T-cell (primary cell): ENCODE measurements around the gene POC1B. TPM values are rescaled to one million over a fixed set of nuclear protein-coding genes. Genes with fewer than 3 reads are reported as not detected.

ENCODE experiments used
- ATAC-seq, 4 experiments: fragments of 200-7000 bp in 3 of 4; fragments of 150-1000 bp in 1 of 4; cut with Tn5 transposase; replicated peaks in 1 of 4; 1 replicate in 3 of 4; 2 replicates in 1 of 4; pipeline ENCODE4 v1.10.0; 2021; ENCODE audit warnings: moderate library complexity in 3 of 4, mild to moderate bottlenecking in 2 of 4, moderate number of reproducible peaks in 1 of 4
- CTCF ChIA-PET, 2 donors: fragments of 300-600 bp; sonication (Branson Sonifier 250); formaldehyde crosslinking; loops; one replicate each; lab custom pipeline; 2022; ENCODE audit warnings: antibody characterized with exemption in 2 of 2; lab: Charles Lee
- POLR2A ChIA-PET, 2 donors: fragments of 300-600 bp; sonication (Branson Sonifier 250); formaldehyde crosslinking; loops; one replicate each; lab custom pipeline; 2022; ENCODE audit warnings: antibody characterized with exemption in 2 of 2; lab: Charles Lee
- DNase-seq, 35 experiments: peaks; one replicate each; pipeline versions ENCODE4 v3.0.0 to v3.0.0-alpha.2; 2013 to 2023
- H3K27ac ChIP-seq: one replicate; pipeline ENCODE4 v1.5.1; 2013; ENCODE audit warnings: low read length
- H3K27me3 ChIP-seq, 2 experiments: replicated peaks in 1 of 2; 1 replicate in 1 of 2; 2 replicates in 1 of 2; pipeline versions ENCODE4 v1.6.1 to v1.7.0; 2013; ENCODE audit warnings: low read length in 1 of 2, mixed read lengths in 1 of 2; ENCODE audit not compliant: control insufficient read depth in 2 of 2, insufficient read depth in 2 of 2; ENCODE audit errors: extremely low read depth in 1 of 2
- H3K36me3 ChIP-seq, 2 donors: 1 replicate in 1 of 2; 2 replicates in 1 of 2; pipeline versions ENCODE4 v1.6.1 to v1.7.0; 2013; ENCODE audit warnings: low read length in 1 of 2; ENCODE audit not compliant: control insufficient read depth in 2 of 2, insufficient read depth in 1 of 2; ENCODE audit errors: extremely low read depth in 1 of 2
- H3K4me1 ChIP-seq, 2 experiments: 1 replicate in 1 of 2; 2 replicates in 1 of 2; pipeline versions ENCODE4 v1.6.1 to v1.7.0; 2013; ENCODE audit warnings: low read length in 2 of 2, mixed read lengths in 1 of 2; ENCODE audit not compliant: insufficient read depth in 2 of 2, control insufficient read depth in 1 of 2; ENCODE audit errors: extremely low read depth in 1 of 2
- H3K4me3 ChIP-seq, 2 donors: 1 replicate in 1 of 2; 2 replicates in 1 of 2; pipeline versions ENCODE4 v1.5.1 to v1.7.0; 2013; ENCODE audit warnings: mild to moderate bottlenecking in 2 of 2, low read length in 1 of 2, moderate library complexity in 1 of 2; ENCODE audit not compliant: control insufficient read depth in 1 of 2; ENCODE audit errors: extremely low read depth in 1 of 2
- H3K9me3 ChIP-seq: 2 replicates; pipeline ENCODE4 v1.7.0; 2013
- H3K27ac Mint-ChIP-seq, 2 donors: one replicate each; pipeline ENCODE4 v1.8.0; 2020 to 2021; ENCODE audit warnings: mild to moderate bottlenecking in 2 of 2, mixed read lengths in 2 of 2
- H3K27me3 Mint-ChIP-seq, 2 donors: one replicate each; pipeline ENCODE4 v1.8.0; 2021 to 2022; ENCODE audit warnings: mixed read lengths in 2 of 2
- H3K36me3 Mint-ChIP-seq: one replicate; pipeline ENCODE4 v1.8.0; 2021; ENCODE audit warnings: mixed read lengths
- H3K4me1 Mint-ChIP-seq, 3 donors: one replicate each; pipeline ENCODE4 v1.8.0; 2020 to 2022; ENCODE audit warnings: mixed read lengths in 3 of 3, mild to moderate bottlenecking in 1 of 3
- H3K4me3 Mint-ChIP-seq, 3 donors: one replicate each; pipeline ENCODE4 v1.8.0; 2020 to 2022; ENCODE audit warnings: mild to moderate bottlenecking in 3 of 3, mixed read lengths in 3 of 3, moderate library complexity in 3 of 3
- H3K9me3 Mint-ChIP-seq, 3 donors: one replicate each; pipeline ENCODE4 v1.8.0; 2020 to 2022; ENCODE audit warnings: mixed read lengths in 3 of 3
- WGBS: methylation state at CpG from one replicate; pipeline ENCODE4 v1.1.5; 2013; ENCODE audit warnings: missing lambda C conversion rate; ENCODE audit not compliant: insufficient coverage; 5-methylcytosine and 5-hydroxymethylcytosine counted together
- total RNA-seq, 35 experiments: library from RNA in 6 of 35; stranded (reverse) in 6 of 35; fragments of 120-200 nt in 1 of 35; gene quantifications; one replicate each; pipeline versions ENCODE4 v1.2.1 to v1.2.4 and lab custom pipeline; 2013 to 2026

POC1B gene
- total RNA-seq, 5 donors from 2014 or later (not counting 1 experiment from before 2014, with no cell fraction given): 17.2 to 25.5 (median 18.9) TPM

DNA sequence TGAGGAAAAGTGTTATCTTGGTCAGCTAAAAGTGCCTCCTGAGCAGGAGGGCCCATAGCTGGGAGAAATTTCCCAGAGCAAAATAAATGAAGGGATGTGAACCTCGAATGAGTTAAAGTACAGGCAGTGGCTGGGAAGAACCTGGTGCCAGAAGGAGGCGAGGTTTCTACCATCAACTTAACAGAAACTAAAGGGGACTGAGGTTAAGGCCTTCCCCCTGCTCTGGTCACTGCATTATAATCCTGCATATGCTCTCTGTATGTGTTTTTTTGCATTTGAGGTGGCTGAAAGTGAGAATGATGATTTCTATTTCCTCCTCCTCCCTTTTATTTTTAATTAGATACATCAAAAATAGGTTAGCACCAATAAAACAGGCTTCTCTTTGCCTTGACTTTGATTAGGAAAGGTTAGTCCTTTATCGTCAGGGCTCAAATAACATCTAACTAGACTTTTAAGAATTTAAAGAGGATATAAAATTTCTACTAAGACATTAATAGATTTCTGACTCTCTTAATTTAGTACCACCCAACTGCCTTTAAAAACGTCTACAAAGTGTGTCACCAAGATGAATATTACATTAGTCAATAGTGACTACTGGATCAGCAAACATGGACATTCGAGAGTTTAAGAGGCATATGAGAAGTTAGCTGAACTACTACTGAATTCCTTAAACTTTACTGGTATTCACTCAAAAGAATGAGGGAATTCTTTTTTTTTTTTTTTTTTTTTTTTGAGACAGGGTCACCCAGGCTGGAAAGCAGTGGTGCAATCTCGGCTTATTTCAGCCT, 50.5 kb downstream of the POC1B start:
- H3K27ac Mint-ChIP-seq: peak overlapping the region; percentile 71 to 80
- no peak overlapping the region for H3K27ac ChIP-seq
- CTCF ChIA-PET: interaction anchor here in 1 of 2 donors (0.9 kb wide), 1 partner anchor 458 kb away, joined by 4 read pairs; no protein-coding TSS in a partner anchor

DNA sequence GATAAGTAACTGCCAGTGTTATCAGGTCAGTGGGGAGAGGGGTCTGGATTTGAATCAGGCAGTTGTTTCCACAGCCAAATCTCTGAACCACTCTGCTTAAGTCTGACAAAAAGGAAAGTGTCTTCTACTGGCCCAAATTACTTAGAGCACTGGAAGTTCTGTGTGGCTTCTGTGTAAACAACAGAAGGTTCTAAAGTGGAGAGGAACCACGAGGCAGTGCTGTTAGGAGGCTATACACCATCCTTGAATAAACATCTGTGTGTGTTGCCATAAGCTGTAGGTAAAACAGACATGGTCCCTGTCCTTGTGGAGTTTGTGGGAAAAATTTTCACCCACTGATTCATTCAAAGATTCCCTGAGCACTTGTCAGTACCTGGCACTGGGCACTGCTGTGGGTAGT, 51.2 kb downstream of the POC1B start:
- no CpG with 5 or more reads among the region's 1 CpG for WGBS
- no peak overlapping the region for H3K27ac ChIP-seq
- no peak for ATAC-seq

More for the DNA sequence above, 50.5 kb downstream of the POC1B start:
- POLR2A ChIA-PET: no interaction called here
- H3K36me3 Mint-ChIP-seq: no peaks in the 10 kb centered on the region
- Histone ChIP-seq H3K36me3 (peaks cover 0 to 2% of the 10 kb centered on the region in 2 donors), H3K27me3 (no peaks in the 10 kb centered on the region), H3K9me3 (no peaks in the 10 kb centered on the region), H3K4me1 (peaks cover 0 to 12% of the 10 kb centered on the region in 2 experiments), H3K4me3 (no peak overlapping the region)
- no peak for ATAC-seq
- H3K27me3 Mint-ChIP-seq: no peaks in the 10 kb centered on the region
- no peak for DNase-seq
- H3K9me3 Mint-ChIP-seq: no peaks in the 10 kb centered on the region
- H3K4me1 Mint-ChIP-seq: peaks cover 6 to 48% (median 35%) of the 10 kb centered on the region in 3 donors
- WGBS: no CpG with 5 or more reads among the region's 6 CpGs
- H3K4me3 Mint-ChIP-seq: no peak overlapping the region

DNA sequence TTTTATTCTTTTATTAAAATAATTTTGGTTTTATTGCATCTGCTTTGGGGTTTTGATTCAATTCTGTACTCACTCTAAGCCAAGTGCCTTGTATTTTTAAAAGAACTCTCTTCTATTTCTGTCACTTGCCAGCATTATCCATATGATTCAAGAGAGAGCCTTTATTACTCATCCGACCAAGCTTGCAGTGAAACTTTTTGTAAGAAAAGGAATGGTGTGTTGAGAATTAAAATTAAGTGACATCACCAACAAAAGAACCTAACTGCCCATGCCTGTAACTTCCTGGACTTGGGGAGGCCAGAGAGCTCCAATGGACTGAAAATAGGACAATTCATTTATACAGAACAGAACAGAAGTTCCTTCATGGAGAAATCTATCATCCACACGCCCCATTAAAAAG, 53.3 kb downstream of the POC1B start:
- Mint-ChIP-seq H3K4me3 (no peak overlapping the region), H3K4me1 (peaks cover 29 to 63% (median 55%) of the 10 kb centered on the region in 3 donors), H3K9me3 (no peaks in the 10 kb centered on the region), H3K27me3 (no peaks in the 10 kb centered on the region), H3K36me3 (no peaks in the 10 kb centered on the region), H3K27ac (no peak overlapping the region)
- WGBS: no CpG with 5 or more reads among the region's 2 CpGs
- H3K36me3 ChIP-seq: peaks cover 0 to 2% of the 10 kb centered on the region in 2 donors
- DNase-seq: no peak
- H3K9me3 ChIP-seq: no peaks in the 10 kb centered on the region
- POLR2A ChIA-PET: interaction anchor here in 1 of 2 donors (0.6 kb wide), 1 partner anchor 265 kb away, joined by 3 read pairs; no protein-coding TSS in a partner anchor
- no peak for ATAC-seq
- H3K4me3 ChIP-seq: no peak overlapping the region
- H3K27ac ChIP-seq: no peak overlapping the region
- H3K4me1 ChIP-seq: peaks cover 17 to 21% of the 10 kb centered on the region in 2 experiments
- no peaks in the 10 kb centered on the region for H3K27me3 ChIP-seq
- CTCF ChIA-PET: interaction anchor here in 1 of 2 donors (0.7 kb wide), 1 partner anchor 453 kb away, joined by 3 read pairs; no protein-coding TSS in a partner anchor

More for the DNA sequence above, 51.2 kb downstream of the POC1B start:
- Mint-ChIP-seq H3K4me1 (peaks cover 8 to 53% (median 42%) of the 10 kb centered on the region in 3 donors), H3K27me3 (no peaks in the 10 kb centered on the region), H3K9me3 (no peaks in the 10 kb centered on the region), H3K27ac (peak overlapping the region; percentile 71 to 80), H3K36me3 (no peaks in the 10 kb centered on the region), H3K4me3 (no peak overlapping the region)
- no peaks in the 10 kb centered on the region for H3K9me3 ChIP-seq
- ChIA-PET POLR2A (interaction anchor here in 1 of 2 donors (0.6 kb wide), 1 partner anchor 50 kb away, joined by 3 read pairs; the partner anchor contains the start of gene GALNT4), CTCF (interaction anchor here in 1 of 2 donors (0.6 to 0.9 kb wide), 3 partner anchors 9 to 457 kb away, joined by 3 to 7 read pairs (median 4); no protein-coding TSS in a partner anchor)
- no peaks in the 10 kb centered on the region for H3K27me3 ChIP-seq
- DNase-seq: no peak
- peaks cover 0 to 2% of the 10 kb centered on the region in 2 donors for H3K36me3 ChIP-seq
- H3K4me1 ChIP-seq: peaks cover 2 to 17% of the 10 kb centered on the region in 2 experiments
- H3K4me3 ChIP-seq: no peak overlapping the region

DNA sequence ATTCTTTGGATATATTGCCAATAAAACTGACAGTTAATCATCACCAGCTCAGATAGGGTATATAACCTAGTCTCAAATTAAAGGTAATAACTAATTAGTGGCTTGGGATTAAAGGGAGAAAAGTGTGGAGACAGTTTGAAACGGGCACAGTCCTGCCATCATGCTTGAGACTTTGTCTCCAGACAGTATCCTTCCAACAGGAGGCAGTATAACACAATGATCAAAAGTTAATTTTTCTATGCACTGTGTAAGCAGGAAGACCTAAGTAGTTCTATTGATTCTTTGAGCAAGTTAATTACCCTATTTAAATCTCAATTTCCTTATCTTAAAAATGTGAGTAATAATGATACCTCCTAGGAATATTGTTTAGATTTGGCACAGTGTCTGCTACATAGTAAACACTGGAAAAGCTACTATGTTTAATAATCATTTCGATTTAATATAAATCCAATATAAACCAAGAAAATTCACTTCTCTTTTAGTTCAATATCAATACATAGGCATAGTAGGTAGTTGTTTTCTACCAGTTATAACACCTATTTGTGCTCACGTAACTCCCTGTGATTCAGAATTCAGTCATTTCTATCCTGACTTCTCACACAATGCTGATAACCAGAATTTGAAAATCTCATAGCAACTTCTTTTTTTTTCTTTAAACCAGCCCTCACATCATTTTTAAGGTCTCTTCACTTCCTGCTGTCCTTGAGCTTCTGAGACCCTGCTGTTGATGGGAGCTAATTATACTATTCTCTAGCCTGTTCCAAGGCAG, 54.9 kb downstream of the POC1B start:
- POLR2A ChIA-PET: interaction anchor here (0.6 kb wide), 2 partner anchors 60 to 298 kb away, joined by 3 read pairs; no protein-coding TSS in a partner anchor
- ATAC-seq (peak; percentile 62 to 68 (median 64)), DNase-seq (peak in 1 of 35 experiments; percentile 71)
- H3K36me3 Mint-ChIP-seq: no peaks in the 10 kb centered on the region
- Histone ChIP-seq H3K36me3 (peaks cover 0 to 2% of the 10 kb centered on the region in 2 donors), H3K4me1 (peaks cover 17 to 19% of the 10 kb centered on the region in 2 experiments), H3K9me3 (no peaks in the 10 kb centered on the region), H3K27ac (no peak overlapping the region), H3K27me3 (no peaks in the 10 kb centered on the region), H3K4me3 (no peak overlapping the region)
- H3K27me3 Mint-ChIP-seq: no peaks in the 10 kb centered on the region
- H3K27ac Mint-ChIP-seq: peak overlapping the region; percentile 45 to 67
- 83% methylated on average over 1 of the region's 3 CpGs for WGBS
- H3K4me1 Mint-ChIP-seq: peaks cover 40 to 67% (median 62%) of the 10 kb centered on the region in 3 donors
- CTCF ChIA-PET: interaction anchor here (0.6 to 1.9 kb wide), 26 partner anchors 9 to 451 kb away, joined by 3 to 10 read pairs (median 4); partner anchors contain the start of gene GALNT4 (in 2 of the 2)
- H3K4me3 Mint-ChIP-seq: peak overlapping the region in 1 of 3 donors; percentile 16
- H3K9me3 Mint-ChIP-seq: no peaks in the 10 kb centered on the region

DNA sequence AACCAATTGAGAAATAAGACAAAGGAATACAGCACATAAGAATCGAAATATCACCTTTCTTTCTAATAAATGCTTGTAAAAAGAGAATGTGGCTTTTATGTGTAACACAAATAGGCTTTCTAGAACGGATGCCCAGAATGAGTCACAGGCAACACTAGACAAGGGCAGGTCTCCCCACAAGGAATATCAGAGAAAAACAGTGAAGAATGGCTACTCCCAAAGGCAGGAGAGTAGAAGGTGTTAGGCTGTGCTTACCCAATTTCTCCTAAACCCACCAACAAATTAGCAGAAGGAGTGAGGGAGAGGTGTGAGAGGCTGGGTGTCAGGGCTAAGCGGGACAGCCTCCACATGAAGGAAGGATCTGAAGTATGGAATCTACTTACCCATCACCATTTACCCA, 56.5 kb downstream of the POC1B start:
- H3K27me3 Mint-ChIP-seq: no peaks in the 10 kb centered on the region
- no peaks in the 10 kb centered on the region for H3K9me3 ChIP-seq
- H3K36me3 Mint-ChIP-seq: no peaks in the 10 kb centered on the region
- H3K4me3 ChIP-seq: no peak overlapping the region
- peak overlapping the region; percentile 63 for H3K27ac ChIP-seq
- H3K9me3 Mint-ChIP-seq: no peaks in the 10 kb centered on the region
- H3K4me3 Mint-ChIP-seq: peak overlapping the region; percentile 1 to 63 (median 32)
- DNase-seq (peak in 5 of 35 experiments; percentile 2 to 42 (median 13)), ATAC-seq (peak; percentile 56 to 72 (median 60))
- WGBS: no CpG with 5 or more reads among the region's 3 CpGs
- peaks cover 40 to 60% (median 58%) of the 10 kb centered on the region in 3 donors for H3K4me1 Mint-ChIP-seq
- peaks cover 0 to 2% of the 10 kb centered on the region in 2 donors for H3K36me3 ChIP-seq
- H3K27ac Mint-ChIP-seq: peak overlapping the region; percentile 82 to 86
- POLR2A ChIA-PET: no interaction called here
- H3K4me1 ChIP-seq: peaks cover 17 to 19% of the 10 kb centered on the region in 2 experiments
- CTCF ChIA-PET: interaction anchor here (0.9 to 4.5 kb wide), 5 partner anchors 52 to 450 kb away, joined by 3 to 41 read pairs (median 3); partner anchors contain the start of genes GALNT4 (in 1 of the 2) and POC1B (in 1 of the 2)
- no peaks in the 10 kb centered on the region for H3K27me3 ChIP-seq
